ENCODE data around the gene SLC25A47.

- TF ChIP-seq, protein P1, sequence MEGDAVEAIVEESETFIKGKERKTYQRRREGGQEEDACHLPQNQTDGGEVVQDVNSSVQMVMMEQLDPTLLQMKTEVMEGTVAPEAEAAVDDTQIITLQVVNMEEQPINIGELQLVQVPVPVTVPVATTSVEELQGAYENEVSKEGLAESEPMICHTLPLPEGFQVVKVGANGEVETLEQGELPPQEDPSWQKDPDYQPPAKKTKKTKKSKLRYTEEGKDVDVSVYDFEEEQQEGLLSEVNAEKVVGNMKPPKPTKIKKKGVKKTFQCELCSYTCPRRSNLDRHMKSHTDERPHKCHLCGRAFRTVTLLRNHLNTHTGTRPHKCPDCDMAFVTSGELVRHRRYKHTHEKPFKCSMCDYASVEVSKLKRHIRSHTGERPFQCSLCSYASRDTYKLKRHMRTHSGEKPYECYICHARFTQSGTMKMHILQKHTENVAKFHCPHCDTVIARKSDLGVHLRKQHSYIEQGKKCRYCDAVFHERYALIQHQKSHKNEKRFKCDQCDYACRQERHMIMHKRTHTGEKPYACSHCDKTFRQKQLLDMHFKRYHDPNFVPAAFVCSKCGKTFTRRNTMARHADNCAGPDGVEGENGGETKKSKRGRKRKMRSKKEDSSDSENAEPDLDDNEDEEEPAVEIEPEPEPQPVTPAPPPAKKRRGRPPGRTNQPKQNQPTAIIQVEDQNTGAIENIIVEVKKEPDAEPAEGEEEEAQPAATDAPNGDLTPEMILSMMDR (IDR thresholded peaks at IDR 0.05; ENCODE audit: low read depth, low read length, poor library complexity, severe bottlenecking): no peak
- no peak for TF ChIP-seq EZH2phosphoT487 (IDR thresholded peaks at IDR 0.05; ENCODE audit: borderline replicate concordance, low read length)
Observed at GRCh38 chr14:100361626-100362025, 38.5 kb downstream of the SLC25A47 start.
